ENCODE data around the gene NAALADL2.

Gene NAALADL2

DNA sequence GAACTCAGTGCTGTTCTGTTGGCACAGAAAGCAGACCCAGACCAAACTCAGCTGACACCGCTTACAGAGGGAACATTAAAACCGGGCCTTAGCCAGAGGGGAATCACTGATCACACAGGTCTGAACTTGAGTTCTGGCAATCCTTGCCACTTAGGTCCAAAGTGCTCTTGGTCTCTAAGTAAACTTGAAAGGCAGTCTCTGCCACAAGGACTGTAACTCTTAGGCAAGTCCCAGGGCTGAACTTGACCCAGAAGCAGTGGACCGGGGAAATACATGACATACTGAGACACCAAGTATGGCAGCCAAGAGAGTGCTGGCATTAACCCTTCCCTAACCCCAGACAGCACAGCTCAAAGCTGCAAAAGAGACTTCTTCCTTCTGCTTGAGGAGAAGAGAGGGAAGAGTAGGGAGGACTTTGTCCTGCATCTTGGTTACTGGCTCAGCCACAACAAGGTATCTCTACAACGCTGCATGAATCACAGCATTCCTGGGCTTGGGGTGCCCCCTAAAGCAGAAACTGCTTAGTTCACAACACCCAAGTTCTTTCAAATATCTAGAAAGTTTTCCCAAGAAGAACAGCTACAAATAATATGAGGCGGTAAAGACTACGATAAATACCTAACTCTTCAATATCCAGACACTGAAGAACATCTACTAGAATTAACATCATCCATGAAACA, 32.5 kb downstream of the NAALADL2 start:
- no peak for DNase-seq

- no peak for DNase-seq
Observed at GRCh38 chr3:174907027-174907426, 47.9 kb downstream of the NAALADL2 start.

- no peak for DNase-seq
Observed at GRCh38 chr3:174907628-174908407, 48.7 kb downstream of the NAALADL2 start.

- no peak for DNase-seq
Observed at GRCh38 chr3:174931473-174932353, 72.6 kb downstream of the NAALADL2 start.

GRCh38 chr3:174936590-174936989, 77.5 kb downstream of the NAALADL2 start:
- no peak for DNase-seq

GRCh38 chr3:174937478-174937877, 78.3 kb downstream of the NAALADL2 start:
- no peak for DNase-seq

DNA sequence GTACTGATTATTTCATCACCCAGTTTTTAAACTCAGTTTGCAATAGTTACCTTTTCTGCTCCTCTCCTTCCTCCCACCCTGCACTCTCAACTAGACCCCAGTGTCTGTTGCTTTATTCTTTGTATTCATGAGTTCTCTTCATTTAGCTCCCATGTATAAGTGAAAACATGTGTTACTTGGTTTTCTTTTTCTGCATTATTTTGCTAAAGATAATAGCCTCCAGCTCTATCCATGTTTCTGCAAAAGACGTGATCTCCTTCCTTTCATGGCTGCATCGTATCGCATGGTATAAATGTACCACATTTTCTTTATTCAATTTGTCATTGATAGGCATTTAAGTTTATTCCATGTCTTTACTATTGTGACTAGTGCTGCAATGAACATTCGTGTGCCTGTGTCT, 79.0 kb downstream of the NAALADL2 start:
- DNase-seq, result no peak

GRCh38 chr3:174940151-174940550, 81.0 kb downstream of the NAALADL2 start:
- no peak for DNase-seq

- no peak for DNase-seq
Observed at GRCh38 chr3:174945276-174945675, 86.1 kb downstream of the NAALADL2 start.

DNA sequence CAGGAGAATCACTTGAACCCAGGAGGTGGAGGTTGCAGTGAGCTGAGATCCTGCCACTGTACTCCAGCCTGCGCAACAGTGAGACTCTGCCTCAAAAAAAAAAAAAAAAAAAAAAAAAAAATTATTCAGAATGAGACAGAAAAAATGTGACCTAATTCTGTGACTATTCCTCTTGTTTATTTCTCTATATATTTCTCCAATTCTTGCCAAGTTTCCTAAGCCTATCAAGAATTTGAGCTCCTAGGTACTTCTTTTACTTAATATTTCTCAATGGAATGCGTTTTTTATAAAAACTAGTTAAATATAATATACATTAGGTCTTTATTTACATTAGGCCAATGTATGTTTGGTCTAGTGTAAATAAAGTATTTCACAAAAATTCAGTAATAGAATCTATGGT, 86.8 kb downstream of the NAALADL2 start:
- DNase-seq, result no peak

DNA sequence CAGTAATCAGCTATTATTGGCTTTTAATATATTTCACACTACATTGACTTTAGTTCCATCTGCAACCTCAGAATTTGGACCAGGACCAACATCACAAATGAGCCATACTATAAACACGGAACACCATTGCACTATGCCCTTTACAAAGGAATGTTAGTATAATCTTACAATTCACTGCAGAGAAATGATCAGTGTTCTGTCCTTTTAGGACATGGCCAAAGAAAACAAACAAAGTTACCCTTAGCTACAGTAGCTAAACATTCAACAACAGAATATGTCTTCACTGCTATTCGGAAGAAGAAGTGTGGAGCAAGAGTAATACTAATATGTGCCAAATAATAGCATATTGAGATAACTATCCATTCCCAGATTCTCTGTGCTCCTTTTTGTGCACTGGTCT, 90.4 kb downstream of the NAALADL2 start:
- DNase-seq, result no peak

DNA sequence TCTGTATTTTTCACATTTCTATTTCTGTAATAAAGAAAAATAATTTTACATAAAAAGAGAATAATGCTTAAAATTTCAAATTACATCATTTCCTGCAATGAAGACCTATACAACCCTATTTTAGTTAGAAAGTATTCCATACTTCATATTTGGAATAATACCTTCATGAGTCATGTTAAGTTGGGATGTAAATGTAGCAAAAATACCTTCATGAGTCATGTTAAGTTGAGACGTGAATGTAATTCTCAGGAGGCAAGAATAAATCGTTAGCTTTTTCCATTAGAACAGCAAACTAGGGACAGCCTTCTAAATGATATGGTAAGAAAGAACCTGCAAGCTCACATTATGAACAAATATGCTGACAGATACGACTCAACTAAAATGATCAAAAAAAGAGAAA, 91.9 kb downstream of the NAALADL2 start:
- no peak for DNase-seq

- DNase-seq, result no peak
Observed at GRCh38 chr3:174951498-174952005, 92.4 kb downstream of the NAALADL2 start.

- DNase-seq, result no peak
Observed at GRCh38 chr3:174953068-174953467, 93.9 kb downstream of the NAALADL2 start.

DNA sequence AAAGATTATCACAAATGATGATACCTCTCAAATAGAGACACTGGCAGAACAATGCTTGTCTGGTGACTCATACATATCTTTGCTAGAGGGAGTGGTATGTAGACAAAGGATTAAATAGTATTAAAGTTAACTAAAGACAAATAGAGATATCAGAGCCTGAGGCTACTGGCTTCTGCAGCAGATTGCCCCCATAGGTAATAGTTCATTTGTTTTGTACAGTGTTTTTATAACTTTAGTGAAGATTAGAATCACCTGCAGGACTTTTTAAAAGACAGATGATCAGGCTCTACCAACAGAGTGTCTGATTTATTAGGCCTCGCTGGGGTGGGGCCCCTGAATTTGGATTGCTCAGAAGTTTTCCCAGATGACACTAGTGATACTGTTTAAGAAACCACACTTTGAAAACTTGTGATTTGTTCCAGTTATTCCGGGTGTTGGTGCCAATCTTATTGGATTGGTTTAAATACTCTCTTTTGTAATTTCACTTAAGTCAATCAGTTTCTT, 96.4 kb downstream of the NAALADL2 start:
- no peak for DNase-seq

GRCh38 chr3:174957081-174957480, 97.9 kb downstream of the NAALADL2 start:
- DNase-seq, result no peak

- DNase-seq, result no peak
Observed at GRCh38 chr3:174957551-174958001, 98.4 kb downstream of the NAALADL2 start.

DNA sequence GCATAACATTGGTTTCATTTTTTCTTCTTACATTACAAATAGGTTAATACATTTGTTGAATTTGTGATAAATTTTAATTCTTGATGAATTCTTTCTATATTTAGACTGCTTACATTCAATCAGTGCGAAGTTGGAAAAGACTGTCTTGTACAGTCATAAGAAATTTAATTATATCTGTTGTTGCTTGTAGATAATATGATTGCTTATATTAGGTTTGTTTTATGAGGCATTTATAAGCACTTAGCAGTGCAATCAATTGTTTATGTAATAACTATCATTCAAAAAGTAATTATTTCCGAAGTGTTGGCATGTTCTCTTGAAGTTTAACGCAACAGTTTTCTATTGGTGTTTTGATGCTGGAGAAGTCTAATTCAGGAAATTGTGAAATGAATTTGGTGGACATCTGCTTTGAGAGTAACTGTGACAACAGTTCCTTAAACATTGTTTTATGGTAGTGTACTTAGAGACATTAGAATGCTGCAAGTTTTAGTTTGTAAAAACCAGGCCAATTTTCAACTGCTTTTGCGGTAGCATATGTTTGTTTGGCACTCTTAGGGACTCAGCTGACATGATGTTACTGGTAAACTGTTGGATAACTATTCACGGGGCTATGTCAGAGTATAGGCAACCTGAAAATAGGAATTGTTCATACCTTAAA, 99.7 kb downstream of the NAALADL2 start:
- DNase-seq, result no peak

- no peak for DNase-seq
Observed at GRCh38 chr3:174959556-174960065, 100.5 kb downstream of the NAALADL2 start.

DNA sequence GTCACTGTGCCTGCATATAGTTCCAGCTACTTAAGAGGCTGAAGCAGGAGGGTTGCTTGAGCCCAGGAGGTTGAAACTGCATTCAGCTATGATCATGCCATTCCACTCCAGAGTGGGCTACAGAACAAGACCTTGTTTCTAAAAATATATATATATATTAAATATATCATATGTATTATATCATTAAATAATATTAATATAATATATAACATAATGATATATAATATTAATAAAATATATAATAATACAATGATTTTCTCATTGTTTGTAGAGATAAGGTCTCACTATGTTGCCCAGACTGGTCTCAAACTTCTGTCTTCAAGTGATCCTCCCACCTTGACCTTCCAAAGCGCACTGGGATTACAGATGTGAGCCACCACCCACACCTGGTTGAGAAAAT, 101.8 kb downstream of the NAALADL2 start:
- no peak for DNase-seq

DNA sequence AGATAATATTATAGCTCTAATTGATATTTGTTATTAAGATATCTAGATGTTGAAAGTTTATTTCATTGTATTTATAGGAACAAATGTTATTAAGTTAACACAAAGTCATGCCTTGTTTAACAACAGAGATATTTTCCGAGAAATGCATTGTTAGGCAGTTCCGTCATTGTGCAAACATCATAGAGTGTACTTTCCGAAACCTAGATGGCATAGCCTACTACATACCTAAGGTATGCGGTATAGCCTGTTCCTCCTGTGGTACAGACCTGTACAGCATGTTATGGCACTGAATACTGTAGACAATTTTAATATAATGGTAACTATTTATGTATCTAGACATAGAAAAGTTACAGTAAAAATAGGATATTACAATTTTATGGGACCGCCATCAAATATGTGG, 114.3 kb downstream of the NAALADL2 start:
- no peak for DNase-seq

- no peak for DNase-seq
Observed at GRCh38 chr3:174986685-174987084, 127.6 kb downstream of the NAALADL2 start.

Data from activated CD4-positive, alpha-beta T cell treated with anti-CD3 and anti-CD28 coated beads, Interleukin-2, amount 50 U/mL, for 16 hours (primary cell).